CD14-positive monocyte (primary cell): Measurements from ENCODE around the gene ANKLE1. TPM values are rescaled to one million over a fixed set of nuclear protein-coding genes. Genes with fewer than 3 reads are reported as not detected.

ENCODE experiments used
- DNase-seq, 3 donors: peaks; one replicate each; pipeline ENCODE4 v3.0.0-alpha.2; 2011 to 2022
- H2AFZ ChIP-seq: 2 replicates; pipeline ENCODE4 v1.6.0; 2012; ENCODE audit warnings: mild to moderate bottlenecking, low read depth, low read length, inconsistent platforms; ENCODE audit not compliant: insufficient read depth, poor library complexity, severe bottlenecking
- H3K27ac ChIP-seq, 2 donors: 1 replicate in 1 of 2; 2 replicates in 1 of 2; pipeline ENCODE4 v1.5.1; 2012 to 2013; ENCODE audit warnings: low read length in 2 of 2, control low read depth in 1 of 2, inconsistent platforms in 1 of 2, low read depth in 1 of 2, mild to moderate bottlenecking in 1 of 2
- H3K27me3 ChIP-seq, 2 donors: one replicate each; pipeline versions ENCODE4 v1.6.0 to v1.6.1; 2011 to 2013; ENCODE audit warnings: low read length in 2 of 2; ENCODE audit not compliant: control insufficient read depth in 2 of 2, insufficient read depth in 2 of 2
- H3K36me3 ChIP-seq, 2 donors: replicated peaks in 1 of 2; 1 replicate in 1 of 2; 2 replicates in 1 of 2; pipeline versions ENCODE4 v1.5.1 to v1.6.1; 2012 to 2013; ENCODE audit warnings: low read length in 2 of 2, control low read depth in 1 of 2, inconsistent platforms in 1 of 2, mild to moderate bottlenecking in 1 of 2; ENCODE audit not compliant: insufficient read depth in 2 of 2, control insufficient read depth in 1 of 2
- H3K4me1 ChIP-seq, 2 donors: 1 replicate in 1 of 2; 2 replicates in 1 of 2; pipeline versions ENCODE4 v1.5.1 to v1.6.1; 2012 to 2013; ENCODE audit warnings: low read length in 2 of 2, control low read depth in 1 of 2, inconsistent platforms in 1 of 2, mild to moderate bottlenecking in 1 of 2, moderate library complexity in 1 of 2; ENCODE audit not compliant: insufficient read depth in 2 of 2, control insufficient read depth in 1 of 2
- H3K4me2 ChIP-seq: replicated peaks from 2 replicates; pipeline ENCODE3; 2012; ENCODE audit warnings: low read length, moderate library complexity, mild to moderate bottlenecking; ENCODE audit not compliant: poor library complexity, severe bottlenecking; ENCODE audit errors: extremely low read depth
- H3K4me3 ChIP-seq, 3 experiments: fragments of 200-600 bp in 1 of 3; sonication (generic) in 1 of 3; replicated peaks in 1 of 3; 1 replicate in 2 of 3; 2 replicates in 1 of 3; pipeline ENCODE4 v1.5.1; 2011 to 2013; ENCODE audit warnings: low read length in 3 of 3, mild to moderate bottlenecking in 3 of 3, control low read depth in 2 of 3, low read depth in 2 of 3, inconsistent platforms in 1 of 3, moderate library complexity in 1 of 3
- H3K79me2 ChIP-seq: 2 replicates; pipeline ENCODE4 v1.6.0; 2012; ENCODE audit warnings: mild to moderate bottlenecking, control low read depth, inconsistent platforms, low read length, moderate library complexity; ENCODE audit not compliant: insufficient read depth
- H3K9ac ChIP-seq: 2 replicates; pipeline ENCODE4 v1.6.0; 2017; ENCODE audit warnings: low read length, mild to moderate bottlenecking; ENCODE audit not compliant: insufficient read depth, poor library complexity, severe bottlenecking
- H3K9me3 ChIP-seq, 2 donors: replicated peaks in 1 of 2; 1 replicate in 1 of 2; 2 replicates in 1 of 2; pipeline versions ENCODE4 v1.5.1 to v1.6.1; 2012 to 2013; ENCODE audit warnings: low read length in 2 of 2, control low read depth in 1 of 2; ENCODE audit not compliant: control insufficient read depth in 1 of 2, insufficient read depth in 1 of 2
- H4K20me1 ChIP-seq: 2 replicates; pipeline ENCODE4 v1.6.0; 2012; ENCODE audit warnings: mild to moderate bottlenecking, low read length, control low read depth, moderate library complexity; ENCODE audit not compliant: insufficient read depth
- H3K27ac Mint-ChIP-seq, 7 donors: one replicate each; pipeline ENCODE4 v1.8.0; 2020; ENCODE audit warnings: mild to moderate bottlenecking in 7 of 7, mixed read lengths in 7 of 7, moderate library complexity in 6 of 7, inconsistent platforms in 2 of 7
- H3K27me3 Mint-ChIP-seq, 3 donors: one replicate each; pipeline ENCODE4 v1.8.0; 2021 to 2022; ENCODE audit warnings: low read depth in 3 of 3, mild to moderate bottlenecking in 3 of 3, mixed read lengths in 3 of 3, moderate library complexity in 3 of 3, inconsistent platforms in 1 of 3
- H3K36me3 Mint-ChIP-seq, 2 donors: one replicate each; pipeline ENCODE4 v1.8.0; 2020; ENCODE audit warnings: mixed read lengths in 2 of 2, inconsistent platforms in 1 of 2, mild to moderate bottlenecking in 1 of 2
- H3K4me1 Mint-ChIP-seq: one replicate; pipeline ENCODE4 v1.8.0; 2020; ENCODE audit warnings: mild to moderate bottlenecking, mixed read lengths
- H3K4me3 Mint-ChIP-seq, 2 donors: one replicate each; pipeline ENCODE4 v1.8.0; 2020; ENCODE audit warnings: mild to moderate bottlenecking in 2 of 2, mixed read lengths in 2 of 2, moderate library complexity in 1 of 2
- H3K9me3 Mint-ChIP-seq, 7 donors: one replicate each; pipeline ENCODE4 v1.8.0; 2020 to 2022; ENCODE audit warnings: mixed read lengths in 7 of 7, mild to moderate bottlenecking in 6 of 7, moderate library complexity in 6 of 7, inconsistent platforms in 2 of 7
- whole genome bisulfite sequencing: methylation state at CpG from one replicate; pipeline ENCODE4 v1.1.5; 2013; ENCODE audit warnings: missing lambda C conversion rate; ENCODE audit not compliant: insufficient coverage; 5-methylcytosine and 5-hydroxymethylcytosine counted together
- intact Hi-C, 2 donors: fragments of 100-400 bp; cut with micrococcal nuclease; formaldehyde crosslinking; loops; one replicate each; pipeline versions ENCODE4 v1.15.0 to v1.15.1; 2023
- polyA plus RNA-seq, 3 donors: library from polyadenylated mRNA; depleted of rRNA in 1 of 3; unstranded in 2 of 3; stranded (reverse) in 1 of 3; fragments of 300-500 nt in 2 of 3; fragments of >200 nt in 1 of 3; fragmentation: Illumina TruSeq in 2 of 3; gene quantifications; 1 replicate in 2 of 3; 2 replicates in 1 of 3; pipeline ENCODE4 v1.2.3, GENCODE V29; 2012 to 2021
- TF ChIP-seq, protein P1 (sequence below): fragments of 200-600 bp; IDR thresholded peaks from one replicate; pipeline ENCODE4 v1.8.0; 2022; ENCODE audit warnings: antibody characterized with exemption, mild to moderate bottlenecking

Gene ANKLE1
- polyA plus RNA-seq, 3 donors, result 1.3 to 8.5 (median 2.2) TPM

DNA sequence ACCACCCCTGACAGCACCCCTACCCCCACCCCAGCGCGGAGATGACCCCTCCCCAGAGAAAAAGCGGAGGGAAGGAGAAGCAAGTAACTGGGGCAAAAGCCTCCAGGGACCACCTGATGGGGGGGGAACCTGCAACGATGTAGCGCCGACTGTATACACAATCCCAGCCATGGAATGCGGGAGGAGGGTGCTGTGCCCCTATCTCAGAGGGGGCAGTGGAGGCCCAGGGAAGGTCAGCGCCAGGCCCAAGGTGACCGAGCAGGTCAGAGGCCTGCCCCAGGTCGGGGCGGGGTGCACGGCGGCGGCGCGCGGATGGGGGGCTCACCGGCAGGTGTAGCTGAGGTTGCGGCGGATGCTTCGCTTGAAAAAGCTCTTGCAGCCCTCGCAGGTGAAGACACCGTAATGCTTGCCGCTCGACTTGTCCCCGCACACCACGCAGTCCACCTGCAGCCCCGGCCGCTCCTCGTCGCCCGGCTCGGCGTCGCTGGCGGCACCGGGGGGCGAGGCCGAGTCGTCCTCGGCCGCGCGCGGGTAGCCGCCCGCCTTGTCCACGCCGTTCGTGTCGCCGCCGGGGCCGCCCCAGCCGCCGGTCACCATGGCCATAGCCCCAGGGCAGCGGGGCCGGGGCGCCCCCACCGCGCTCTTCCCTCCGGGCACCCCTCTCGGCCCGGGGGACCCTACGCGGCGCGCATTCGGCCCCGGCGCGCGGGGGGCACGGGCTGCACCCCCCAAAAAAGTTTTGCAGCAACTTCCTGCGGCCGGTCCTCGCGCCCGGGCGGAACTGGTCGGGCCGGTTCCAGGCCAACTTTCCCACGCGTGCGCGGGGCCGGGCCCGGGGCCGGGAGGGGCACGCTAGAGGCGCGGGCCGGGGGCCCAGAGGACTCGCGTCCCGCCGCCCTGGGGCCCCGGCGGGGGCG lies 36.8 kb upstream of the ANKLE1 start:
- peak overlapping the region; percentile 68 for H2AFZ ChIP-seq
- Mint-ChIP-seq H3K36me3 (peaks cover 0 to 2% of the 10 kb centered on the region in 2 donors), H3K27ac (peak overlapping the region in 2 of 7 donors; percentile 6 to 78), H3K4me3 (peak overlapping the region; percentile 76 to 82), H3K27me3 (peaks cover 11 to 21% (median 19%) of the 10 kb centered on the region in 3 donors), H3K9me3 (peaks cover 0 to 6% (median 3%) of the 10 kb centered on the region in 7 donors), H3K4me1 (peaks cover 26% of the 10 kb centered on the region)
- TF ChIP-seq, protein P1, sequence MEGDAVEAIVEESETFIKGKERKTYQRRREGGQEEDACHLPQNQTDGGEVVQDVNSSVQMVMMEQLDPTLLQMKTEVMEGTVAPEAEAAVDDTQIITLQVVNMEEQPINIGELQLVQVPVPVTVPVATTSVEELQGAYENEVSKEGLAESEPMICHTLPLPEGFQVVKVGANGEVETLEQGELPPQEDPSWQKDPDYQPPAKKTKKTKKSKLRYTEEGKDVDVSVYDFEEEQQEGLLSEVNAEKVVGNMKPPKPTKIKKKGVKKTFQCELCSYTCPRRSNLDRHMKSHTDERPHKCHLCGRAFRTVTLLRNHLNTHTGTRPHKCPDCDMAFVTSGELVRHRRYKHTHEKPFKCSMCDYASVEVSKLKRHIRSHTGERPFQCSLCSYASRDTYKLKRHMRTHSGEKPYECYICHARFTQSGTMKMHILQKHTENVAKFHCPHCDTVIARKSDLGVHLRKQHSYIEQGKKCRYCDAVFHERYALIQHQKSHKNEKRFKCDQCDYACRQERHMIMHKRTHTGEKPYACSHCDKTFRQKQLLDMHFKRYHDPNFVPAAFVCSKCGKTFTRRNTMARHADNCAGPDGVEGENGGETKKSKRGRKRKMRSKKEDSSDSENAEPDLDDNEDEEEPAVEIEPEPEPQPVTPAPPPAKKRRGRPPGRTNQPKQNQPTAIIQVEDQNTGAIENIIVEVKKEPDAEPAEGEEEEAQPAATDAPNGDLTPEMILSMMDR, result no peak
- no peaks in the 10 kb centered on the region for H3K9me3 ChIP-seq
- H3K36me3 ChIP-seq, result no peaks in the 10 kb centered on the region
- peaks cover 0 to 7% of the 10 kb centered on the region in 2 donors for H3K27me3 ChIP-seq
- H3K9ac ChIP-seq, result peak overlapping the region; percentile 46
- peaks cover 31% of the 10 kb centered on the region for H4K20me1 ChIP-seq
- H3K4me1 ChIP-seq, result peaks cover 20 to 32% of the 10 kb centered on the region in 2 donors
- no peak for DNase-seq
- WGBS, result 3% methylated on average over 99 of the region's 100 CpGs
- intact Hi-C loops, result no loop called here
- H3K4me3 ChIP-seq, result peak overlapping the region; percentile 16 to 76 (median 35)
- H3K4me2 ChIP-seq, result peak overlapping the region; percentile 85
- peaks cover 6% of the 10 kb centered on the region for H3K79me2 ChIP-seq
- no peak overlapping the region for H3K27ac ChIP-seq

DNA sequence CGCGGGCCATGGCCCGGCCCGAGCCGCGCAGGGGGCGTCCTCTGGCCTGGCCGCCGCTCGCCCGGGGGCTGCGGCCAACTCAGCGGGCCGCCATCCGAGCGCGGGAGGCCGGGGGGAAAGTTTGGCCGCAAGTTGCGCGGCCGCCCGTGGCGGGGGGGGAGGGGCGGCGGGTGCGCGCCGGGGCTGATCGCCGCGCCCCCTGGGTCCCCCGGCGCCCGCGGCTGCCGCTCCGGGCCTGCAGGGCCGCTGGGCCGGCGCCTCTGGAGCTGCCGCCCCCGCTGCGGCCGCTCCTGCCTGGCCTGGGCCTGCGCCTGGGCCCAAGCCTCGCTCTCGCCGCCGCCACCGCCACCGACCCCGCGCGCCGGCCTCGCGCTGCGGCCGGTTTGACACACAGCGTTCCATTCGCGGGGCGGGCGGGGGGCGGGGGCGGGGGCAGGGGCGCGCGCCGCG lies 36.1 kb upstream of the ANKLE1 start, which contains the start of gene NR2F6:
TSS of gene NR2F6 (minus strand) at position 385 of the 450 bp plus-strand sequence. CDS start 699 bp downstream, outside the sequence.
- Histone ChIP-seq H3K4me3 (peak within 1 kb of the TSS; percentile 61 to 86 (median 69)), H3K4me1 (peaks cover 20 to 32% of the 10 kb centered on the region in 2 donors), H3K79me2 (peaks cover 6% of the 10 kb centered on the region), H3K4me2 (peak within 1 kb of the TSS; percentile 97), H2AFZ (peak within 1 kb of the TSS; percentile 79), H4K20me1 (peaks cover 24% of the 10 kb centered on the region), H3K9me3 (no peaks in the 10 kb centered on the region), H3K27me3 (peaks cover 0 to 7% of the 10 kb centered on the region in 2 donors), H3K27ac (peak within 1 kb of the TSS; percentile 16 to 58), H3K36me3 (no peaks in the 10 kb centered on the region), H3K9ac (peak within 1 kb of the TSS; percentile 53)
- WGBS, result under 1% methylated on average over 47 of the region's 72 CpGs
- H3K27me3 Mint-ChIP-seq, result peaks cover 11 to 21% (median 19%) of the 10 kb centered on the region in 3 donors
- DNase-seq, result no peak
- peak within 1 kb of the TSS; percentile 95 for H3K4me3 Mint-ChIP-seq
- peaks cover 0 to 6% (median 3%) of the 10 kb centered on the region in 7 donors for H3K9me3 Mint-ChIP-seq
- intact Hi-C loops, result no loop called here
- H3K4me1 Mint-ChIP-seq, result peaks cover 26% of the 10 kb centered on the region
- H3K27ac Mint-ChIP-seq, result peak within 1 kb of the TSS; percentile 69 to 95 (median 86)
- TF ChIP-seq, protein P1, result no peak
- peaks cover 0 to 1% of the 10 kb centered on the region in 2 donors for H3K36me3 Mint-ChIP-seq
